ENCODE measurements around the gene SMARCC1. TPM values are rescaled to one million over a fixed set of nuclear protein-coding genes. Genes with fewer than 3 reads are reported as not detected.

SMARCC1 gene
- polyA plus RNA-seq, 2 of the 4 experiments (the other 2 are of a cell fraction), result 27.1 to 27.5 TPM

DNA sequence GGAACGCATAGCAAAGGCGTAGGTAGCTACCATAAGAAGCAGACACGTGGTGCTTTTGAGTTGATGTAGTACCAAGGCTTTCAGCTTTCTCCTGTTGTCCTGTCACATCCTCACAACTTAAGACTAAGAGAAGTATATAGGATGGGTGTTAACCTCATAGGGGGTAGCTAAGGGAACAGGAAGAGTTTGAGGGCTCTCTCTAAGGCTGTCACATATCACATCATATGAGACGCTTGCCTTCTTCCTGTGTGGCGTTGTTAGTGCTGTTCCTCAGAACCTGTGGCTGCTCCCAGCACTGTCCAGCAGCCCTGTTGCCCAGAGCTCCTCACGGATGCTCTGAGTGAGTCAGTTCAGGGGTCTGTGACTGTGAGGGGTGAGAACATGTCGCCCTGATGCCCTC is 35.9 kb upstream of the SMARCC1 start:
- FAIRE-seq, result no peak
- no peaks in the 10 kb centered on the region for H3K4me1 ChIP-seq
- DNase-seq (ENCODE audit: low read depth in 1 of 2, low spot score in 1 of 2), result no peak
- ATAC-seq, result no peak
- CTCF ChIA-PET, result interaction anchor here (1.3 to 5.6 kb wide), 2 partner anchors 7 to 172 kb away, joined by 6 to 33 read pairs; no protein-coding TSS in a partner anchor
- H3K9me3 ChIP-seq, result no peaks in the 10 kb centered on the region
- no peak overlapping the region for H3K4me2 ChIP-seq
- TF ChIP-seq PHF8 (IDR thresholded peaks at IDR 0.05; ENCODE audit: borderline replicate concordance, low read depth), result no peak
- TF ChIP-seq EHF (CRISPR knock-in tag; IDR thresholded peaks at IDR 0.05), result no peak
- no peak for TF ChIP-seq PBX3 (IDR thresholded peaks at IDR 0.05)
- TF ChIP-seq SREBF2 (IDR thresholded peaks at IDR 0.05), result no peak
- no peak for TF ChIP-seq ZNF302 (CRISPR knock-in tag; IDR thresholded peaks at IDR 0.05)
- POLR2A ChIA-PET, result interaction anchor here (1.1 kb wide), 1 partner anchor 12 kb away, joined by 3 read pairs; no protein-coding TSS in a partner anchor
- H3K27ac ChIP-seq, result no peak overlapping the region
- WGBS (ENCODE audit: missing lambda C conversion rate), result 90% methylated on average over 6 of the region's 7 CpGs
- H3K4me3 ChIP-seq, result no peak overlapping the region

DNA sequence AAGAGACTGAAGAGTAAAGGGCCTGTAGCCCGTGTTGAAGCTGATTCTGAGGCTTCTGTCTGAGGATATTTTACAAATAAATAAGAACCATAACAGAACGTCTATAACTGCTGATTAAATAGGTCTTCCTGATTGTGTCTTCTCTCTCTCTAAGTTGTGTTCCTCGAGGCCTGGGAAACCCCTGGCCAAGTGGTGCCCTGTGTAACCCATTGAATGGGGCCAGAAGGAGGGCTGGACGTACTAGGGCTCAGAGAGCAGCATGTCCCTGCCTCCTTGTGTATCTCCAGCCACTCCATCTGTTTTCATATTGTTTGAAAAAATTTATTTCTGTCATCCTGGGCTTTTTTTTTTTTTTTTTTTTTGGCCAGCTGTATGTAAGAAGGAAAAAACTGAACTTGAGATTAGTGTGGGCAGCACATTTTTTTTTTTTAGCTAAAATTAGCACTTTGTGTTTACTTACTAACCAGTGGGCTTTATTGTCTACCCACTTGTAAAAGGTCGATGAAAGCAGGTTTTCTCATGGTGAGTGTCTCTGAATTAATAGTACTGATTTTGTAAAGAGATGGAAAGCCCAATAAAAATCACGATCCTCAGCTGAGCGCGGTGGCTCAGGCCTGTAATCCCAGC is 32.0 kb upstream of the SMARCC1 start:
- DNase-seq (ENCODE audit: low read depth in 1 of 2, low spot score in 1 of 2) (no peak), FAIRE-seq (no peak), ATAC-seq (no peak)
- TF ChIP-seq HOXB5 (CRISPR knock-in tag; IDR thresholded peaks at IDR 0.05), result no peak
- TF ChIP-seq MYC (IDR thresholded peaks at IDR 0.05; ENCODE audit: borderline replicate concordance, low read length), result no peak
- no peak for TF ChIP-seq HES2 (IDR thresholded peaks at IDR 0.05)
- no peak for TF ChIP-seq ZSCAN20 (CRISPR knock-in tag; IDR thresholded peaks at IDR 0.05)
- no peak for TF ChIP-seq CHD2 (IDR thresholded peaks at IDR 0.05; ENCODE audit: low read length, partially characterized antibody)
- no peak for TF ChIP-seq HEYL (CRISPR knock-in tag; IDR thresholded peaks at IDR 0.05)
- no peak for TF ChIP-seq FOSB (CRISPR knock-in tag; IDR thresholded peaks at IDR 0.05)
- TF ChIP-seq JUN (IDR thresholded peaks at IDR 0.05), result no peak
- no peak for TF ChIP-seq BHLHE40 (IDR thresholded peaks at IDR 0.05; ENCODE audit: low read depth, low read length)
- TF ChIP-seq CBX8 (IDR thresholded peaks at IDR 0.05), result no peak
- no peak for TF ChIP-seq CEBPB (IDR thresholded peaks at IDR 0.05)
- TF ChIP-seq EHF (CRISPR knock-in tag; IDR thresholded peaks at IDR 0.05), result no peak
- Histone ChIP-seq H3K4me1 (no peaks in the 10 kb centered on the region), H3K4me2 (no peak overlapping the region), H3K4me3 (no peak overlapping the region), H3K9me3 (no peaks in the 10 kb centered on the region), H3K27ac (no peak overlapping the region)
- POLR2A ChIA-PET, result no interaction called here
- 80% methylated on average over 8 of the region's 8 CpGs for WGBS (ENCODE audit: missing lambda C conversion rate)
- CTCF ChIA-PET, result interaction anchor here (0.7 to 5.6 kb wide), 3 partner anchors 11 to 356 kb away, joined by 3 to 33 read pairs (median 3); no protein-coding TSS in a partner anchor

DNA sequence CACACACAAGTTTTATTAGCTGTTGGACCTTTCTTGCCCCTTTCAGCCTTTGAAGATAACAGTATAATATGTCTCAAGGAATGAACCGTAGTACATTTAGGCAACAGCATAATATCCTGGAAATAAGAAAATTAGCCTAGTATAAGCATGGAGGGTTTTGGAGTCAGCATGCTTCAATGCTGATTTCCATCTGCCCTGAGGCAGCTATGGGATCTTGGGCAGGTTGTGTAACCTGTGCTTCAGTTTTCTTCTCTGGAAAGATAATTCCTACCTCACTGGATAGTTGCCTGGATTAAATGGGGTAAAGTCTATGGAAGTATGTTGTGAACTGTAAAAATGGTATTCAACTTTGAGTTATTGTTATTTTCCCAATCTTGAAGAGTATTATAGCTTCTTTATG is 22.9 kb upstream of the SMARCC1 start:
- FAIRE-seq, result no peak
- WGBS (ENCODE audit: missing lambda C conversion rate), result 93% methylated on average over 1 of the region's 1 CpG
- CTCF ChIA-PET, result interaction anchor here (0.7 to 1.5 kb wide), 4 partner anchors 12 to 383 kb away, joined by 3 to 5 read pairs (median 4); no protein-coding TSS in a partner anchor

More for the DNA sequence above, 22.9 kb upstream of the SMARCC1 start:
- POLR2A ChIA-PET, result interaction anchor here (1.1 kb wide), 1 partner anchor 13 kb away, joined by 3 read pairs; no protein-coding TSS in a partner anchor
- Histone ChIP-seq H3K4me3 (no peak overlapping the region), H3K9me3 (no peaks in the 10 kb centered on the region), H3K27ac (no peak overlapping the region), H3K4me1 (peaks cover 12% of the 10 kb centered on the region; the same call in 2 of the 3 replicates), H3K4me2 (peak overlapping the region; percentile 92; the same call in 2 of the 3 replicates)
- ATAC-seq (no peak), DNase-seq (ENCODE audit: low read depth in 1 of 2, low spot score in 1 of 2) (no peak)
- TF ChIP-seq SMC3 (IDR thresholded peaks at IDR 0.05), result no peak
- TF ChIP-seq HOXA7 (CRISPR knock-in tag; IDR thresholded peaks at IDR 0.05), result no peak
- TF ChIP-seq RCOR1 (IDR thresholded peaks at IDR 0.05; ENCODE audit: low read depth, low read length), result no peak
- no peak for TF ChIP-seq USF2 (IDR thresholded peaks at IDR 0.05)
- TF ChIP-seq POLR2AphosphoS2 (conservative IDR thresholded peaks at IDR 0.05; ENCODE audit: low read length), result no peak
- TF ChIP-seq EP300 (IDR thresholded peaks at IDR 0.05), result no peak
- no peak for TF ChIP-seq HOXB13 (CRISPR knock-in tag; IDR thresholded peaks at IDR 0.05; ENCODE audit: low read depth)
- TF ChIP-seq PBX3 (IDR thresholded peaks at IDR 0.05), result no peak
- TF ChIP-seq HDAC2 (IDR thresholded peaks at IDR 0.05), result no peak
- TF ChIP-seq POLR2A (IDR thresholded peaks at IDR 0.05; ENCODE audit: low read length), result no peak
- no peak for TF ChIP-seq MYC (IDR thresholded peaks at IDR 0.05; ENCODE audit: borderline replicate concordance, low read length)
- TF ChIP-seq JUN (IDR thresholded peaks at IDR 0.05), result no peak
- TF ChIP-seq E2F6 (IDR thresholded peaks at IDR 0.05; ENCODE audit: borderline replicate concordance, low read depth), result no peak
- no peak for TF ChIP-seq MAZ (IDR thresholded peaks at IDR 0.05; ENCODE audit: borderline replicate concordance, low read depth, low read length)
- TF ChIP-seq, protein P1, sequence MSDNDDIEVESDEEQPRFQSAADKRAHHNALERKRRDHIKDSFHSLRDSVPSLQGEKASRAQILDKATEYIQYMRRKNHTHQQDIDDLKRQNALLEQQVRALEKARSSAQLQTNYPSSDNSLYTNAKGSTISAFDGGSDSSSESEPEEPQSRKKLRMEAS (IDR thresholded peaks at IDR 0.05), result no peak
- TF ChIP-seq, protein P2, sequence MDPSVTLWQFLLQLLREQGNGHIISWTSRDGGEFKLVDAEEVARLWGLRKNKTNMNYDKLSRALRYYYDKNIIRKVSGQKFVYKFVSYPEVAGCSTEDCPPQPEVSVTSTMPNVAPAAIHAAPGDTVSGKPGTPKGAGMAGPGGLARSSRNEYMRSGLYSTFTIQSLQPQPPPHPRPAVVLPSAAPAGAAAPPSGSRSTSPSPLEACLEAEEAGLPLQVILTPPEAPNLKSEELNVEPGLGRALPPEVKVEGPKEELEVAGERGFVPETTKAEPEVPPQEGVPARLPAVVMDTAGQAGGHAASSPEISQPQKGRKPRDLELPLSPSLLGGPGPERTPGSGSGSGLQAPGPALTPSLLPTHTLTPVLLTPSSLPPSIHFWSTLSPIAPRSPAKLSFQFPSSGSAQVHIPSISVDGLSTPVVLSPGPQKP (IDR thresholded peaks at IDR 0.05; ENCODE audit: low read depth, low read length), result no peak

Data from A549 (cell line).